Left colon (tissue), 2 donors: ENCODE results near the gene GPBP1L1. TPM values are rescaled to one million over a fixed set of nuclear protein-coding genes. Genes with fewer than 3 reads are reported as not detected.
"Not testable (repeated sequence)": the region's sequence is repeated elsewhere in the genome, so short reads cannot be mapped to it uniquely, and the experiment has no call there.

Experiments
- ATAC-seq: fragments of 200-7000 bp; cut with Tn5 transposase; one replicate; pipeline ENCODE4 v1.9.1; 2020; ENCODE audit warnings: mild to moderate bottlenecking, moderate library complexity
- DNase-seq, 2 donors: peaks; one replicate each; pipeline ENCODE4 v3.0.0-alpha.2; 2020
- intact Hi-C, 2 donors: fragments of 100-400 bp; cut with DNase I in 1 of 2; cut with micrococcal nuclease in 1 of 2; formaldehyde crosslinking; loops; one replicate each; pipeline versions ENCODE4 v1.11.2 to v1.14.0; 2022; cut with DNase I, micrococcal nuclease
- long read RNA-seq: library from polyadenylated mRNA; unstranded; transcript quantifications from one replicate; pipeline ENCODE4 v2.0.0, GENCODE V29; 2021
- total RNA-seq, 2 donors: library from RNA; stranded (reverse); fragmentation: NEBNext Ultra II Directional; extraction: Animal tissue kit (Norgen Biotek cat#: 25700); gene quantifications; one replicate each; pipeline ENCODE4 v1.2.1, GENCODE V29; 2021
- donor health status: DM: no; HTN: no; CAD: no.
- donor health status: DM: yes; HTN: yes; CAD: no.

The GPBP1L1 gene
- total RNA-seq = 100 to 1,000 TPM; 193 to 195 TPM
- long read RNA-seq, transcript GPBP1L1-202 (13 exons, 3,736 nt) = major isoform, 12 of 44 reads
- long read RNA-seq, partial matches to known transcripts = 13 of 44 reads
- long read RNA-seq, other reads (novel, unspliced or antisense) = 13 of 44 reads

- intact Hi-C loops = loop anchor here in 1 of 2 donors (10.0 kb wide), 1 partner anchor 102 kb away; the partner anchor contains the start of gene NASP
- peak; percentile 78 for ATAC-seq
- peak; percentile 98 for DNase-seq
Observed at GRCh38 chr1:45686288-45687013, at the start of gene GPBP1L1. TSS of gene GPBP1L1 (minus strand) at chr1:45686533. CDS start at chr1:45659087, 27,446 bp downstream.

GRCh38 chr1:45730780-45731319, 44.5 kb upstream of the GPBP1L1 start:
- DNase-seq = no peak

GRCh38 chr1:45730075-45730779, 43.9 kb upstream of the GPBP1L1 start:
- ATAC-seq (peak; percentile 52), DNase-seq (no peak)

More at GRCh38 chr1:45730780-45731319, 44.5 kb upstream of the GPBP1L1 start:
- intact Hi-C loops = no loop called here
- ATAC-seq = no peak

GRCh38 chr1:45726007-45726406, 39.7 kb upstream of the GPBP1L1 start:
- intact Hi-C loops, ATAC-seq, DNase-seq: not testable (repeated sequence)

More at GRCh38 chr1:45730075-45730779, 43.9 kb upstream of the GPBP1L1 start:
- intact Hi-C loops = no loop called here

GRCh38 chr1:45723248-45723930, 37.1 kb upstream of the GPBP1L1 start:
- DNase-seq (no peak), ATAC-seq (no peak)
- intact Hi-C loops = no loop called here

- DNase-seq (no peak), ATAC-seq (no peak)
- intact Hi-C loops = no loop called here
Observed at GRCh38 chr1:45722809-45723208, 36.5 kb upstream of the GPBP1L1 start.

- intact Hi-C loops = no loop called here
- ATAC-seq (no peak), DNase-seq (no peak)
Observed at GRCh38 chr1:45721207-45721606, 34.9 kb upstream of the GPBP1L1 start.

- intact Hi-C loops = no loop called here
- no peak for ATAC-seq
Observed at GRCh38 chr1:45718289-45718688, 32.0 kb upstream of the GPBP1L1 start.

GRCh38 chr1:45717386-45717785, 31.1 kb upstream of the GPBP1L1 start:
- ATAC-seq, intact Hi-C loops, DNase-seq: not testable (repeated sequence)

More at GRCh38 chr1:45718289-45718688, 32.0 kb upstream of the GPBP1L1 start:
- DNase-seq = no peak

- ATAC-seq = no peak
- intact Hi-C loops = no loop called here
- no peak for DNase-seq
Observed at GRCh38 chr1:45716700-45717099, 30.4 kb upstream of the GPBP1L1 start.

- ATAC-seq = no peak
- no peak for DNase-seq
- intact Hi-C loops = no loop called here
Observed at GRCh38 chr1:45713711-45714110, 27.4 kb upstream of the GPBP1L1 start.

GRCh38 chr1:45704637-45705036, 18.3 kb upstream of the GPBP1L1 start:
- peak; percentile 48 for ATAC-seq

GRCh38 chr1:45694823-45695222, 8.5 kb upstream of the GPBP1L1 start:
- ATAC-seq = no peak
- intact Hi-C loops = no loop called here
- DNase-seq = no peak

More at GRCh38 chr1:45704637-45705036, 18.3 kb upstream of the GPBP1L1 start:
- intact Hi-C loops = no loop called here
- DNase-seq = no peak

- ATAC-seq, intact Hi-C loops: not testable (repeated sequence)
Observed at GRCh38 chr1:45693811-45694210, 7.5 kb upstream of the GPBP1L1 start.

GRCh38 chr1:45687754-45688740, 1.7 kb upstream of the GPBP1L1 start, which contains the start of gene TMEM69:
TSS of gene TMEM69 (plus strand) at chr1:45688181. CDS start at chr1:45691069, 2,888 bp downstream.
- intact Hi-C loops = loop anchor here in 1 of 2 donors (10.0 kb wide), 1 partner anchor 103 kb away; the partner anchor contains the start of gene NASP
- DNase-seq (peak; percentile 69 to 78), ATAC-seq (peak; percentile 51)

More at GRCh38 chr1:45693811-45694210, 7.5 kb upstream of the GPBP1L1 start:
- not testable (repeated sequence) for DNase-seq

GRCh38 chr1:45687014-45687753, 851 bp upstream of the GPBP1L1 start:
- DNase-seq (peak; percentile 96 to 99), ATAC-seq (peak; percentile 79)
- intact Hi-C loops = loop anchor here in 1 of 2 donors (10.0 kb wide), 1 partner anchor 102 kb away; the partner anchor contains the start of gene NASP

GRCh38 chr1:45686015-45686287, 382 bp downstream of the GPBP1L1 start:
- intact Hi-C loops = loop anchor here in 1 of 2 donors (10.0 kb wide), 1 partner anchor 101 kb away; the partner anchor contains the start of gene NASP
- ATAC-seq (peak; percentile 22), DNase-seq (peak; percentile 71 to 86)
